ENCODE results near the gene ADAMTS12. TPM values are rescaled to one million over a fixed set of nuclear protein-coding genes. Genes with fewer than 3 reads are reported as not detected.

The ADAMTS12 gene
- total RNA-seq, 1 experiment from 2014 or later: 0.15 TPM

DNA sequence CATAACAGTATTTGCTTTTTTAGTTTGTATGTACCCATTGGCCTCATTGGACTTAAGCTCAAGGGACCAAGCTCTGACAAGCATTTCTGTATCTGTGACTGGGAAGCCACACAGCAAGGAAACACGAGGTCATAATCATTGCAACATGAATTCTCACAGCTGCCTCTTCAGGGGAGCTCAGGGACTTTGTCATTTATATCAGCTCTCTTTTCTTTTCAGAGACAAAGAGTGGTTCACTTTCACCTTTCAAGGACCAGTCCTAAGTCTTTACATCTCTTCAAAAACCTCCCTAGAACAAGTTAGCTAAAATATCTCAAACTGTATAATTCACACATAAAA is 58.6 kb downstream of the ADAMTS12 start:
- intact Hi-C loops (cut with micrococcal nuclease; ENCODE audit: unreplicated experiment) (no loop called here), in situ Hi-C loops (cut with HindIII; ENCODE audit: low pct_unique_long_range_greater_than_20kb, low sequenced_read_pairs) (no loop called here)
- no TSS peak for BruUV-seq (replicated peaks)
- TF ChIP-seq TCF7L2 (IDR thresholded peaks at IDR 0.05; ENCODE audit: low read depth, low read length) (no peak), SIN3A (IDR thresholded peaks at IDR 0.05; ENCODE audit: borderline replicate concordance, insufficient read depth, low read depth, low read length) (no peak), POLR2AphosphoS5 (IDR thresholded peaks at IDR 0.05; ENCODE audit: low read depth, low read length) (no peak)
- TF ChIP-seq, protein P1, sequence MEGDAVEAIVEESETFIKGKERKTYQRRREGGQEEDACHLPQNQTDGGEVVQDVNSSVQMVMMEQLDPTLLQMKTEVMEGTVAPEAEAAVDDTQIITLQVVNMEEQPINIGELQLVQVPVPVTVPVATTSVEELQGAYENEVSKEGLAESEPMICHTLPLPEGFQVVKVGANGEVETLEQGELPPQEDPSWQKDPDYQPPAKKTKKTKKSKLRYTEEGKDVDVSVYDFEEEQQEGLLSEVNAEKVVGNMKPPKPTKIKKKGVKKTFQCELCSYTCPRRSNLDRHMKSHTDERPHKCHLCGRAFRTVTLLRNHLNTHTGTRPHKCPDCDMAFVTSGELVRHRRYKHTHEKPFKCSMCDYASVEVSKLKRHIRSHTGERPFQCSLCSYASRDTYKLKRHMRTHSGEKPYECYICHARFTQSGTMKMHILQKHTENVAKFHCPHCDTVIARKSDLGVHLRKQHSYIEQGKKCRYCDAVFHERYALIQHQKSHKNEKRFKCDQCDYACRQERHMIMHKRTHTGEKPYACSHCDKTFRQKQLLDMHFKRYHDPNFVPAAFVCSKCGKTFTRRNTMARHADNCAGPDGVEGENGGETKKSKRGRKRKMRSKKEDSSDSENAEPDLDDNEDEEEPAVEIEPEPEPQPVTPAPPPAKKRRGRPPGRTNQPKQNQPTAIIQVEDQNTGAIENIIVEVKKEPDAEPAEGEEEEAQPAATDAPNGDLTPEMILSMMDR (IDR thresholded peaks at IDR 0.05): no peak
- TF ChIP-seq, protein P2, sequence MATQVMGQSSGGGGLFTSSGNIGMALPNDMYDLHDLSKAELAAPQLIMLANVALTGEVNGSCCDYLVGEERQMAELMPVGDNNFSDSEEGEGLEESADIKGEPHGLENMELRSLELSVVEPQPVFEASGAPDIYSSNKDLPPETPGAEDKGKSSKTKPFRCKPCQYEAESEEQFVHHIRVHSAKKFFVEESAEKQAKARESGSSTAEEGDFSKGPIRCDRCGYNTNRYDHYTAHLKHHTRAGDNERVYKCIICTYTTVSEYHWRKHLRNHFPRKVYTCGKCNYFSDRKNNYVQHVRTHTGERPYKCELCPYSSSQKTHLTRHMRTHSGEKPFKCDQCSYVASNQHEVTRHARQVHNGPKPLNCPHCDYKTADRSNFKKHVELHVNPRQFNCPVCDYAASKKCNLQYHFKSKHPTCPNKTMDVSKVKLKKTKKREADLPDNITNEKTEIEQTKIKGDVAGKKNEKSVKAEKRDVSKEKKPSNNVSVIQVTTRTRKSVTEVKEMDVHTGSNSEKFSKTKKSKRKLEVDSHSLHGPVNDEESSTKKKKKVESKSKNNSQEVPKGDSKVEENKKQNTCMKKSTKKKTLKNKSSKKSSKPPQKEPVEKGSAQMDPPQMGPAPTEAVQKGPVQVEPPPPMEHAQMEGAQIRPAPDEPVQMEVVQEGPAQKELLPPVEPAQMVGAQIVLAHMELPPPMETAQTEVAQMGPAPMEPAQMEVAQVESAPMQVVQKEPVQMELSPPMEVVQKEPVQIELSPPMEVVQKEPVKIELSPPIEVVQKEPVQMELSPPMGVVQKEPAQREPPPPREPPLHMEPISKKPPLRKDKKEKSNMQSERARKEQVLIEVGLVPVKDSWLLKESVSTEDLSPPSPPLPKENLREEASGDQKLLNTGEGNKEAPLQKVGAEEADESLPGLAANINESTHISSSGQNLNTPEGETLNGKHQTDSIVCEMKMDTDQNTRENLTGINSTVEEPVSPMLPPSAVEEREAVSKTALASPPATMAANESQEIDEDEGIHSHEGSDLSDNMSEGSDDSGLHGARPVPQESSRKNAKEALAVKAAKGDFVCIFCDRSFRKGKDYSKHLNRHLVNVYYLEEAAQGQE (IDR thresholded peaks at IDR 0.05; ENCODE audit: insufficient read depth in 1 of 2, low read depth in 2 of 2, low read length in 1 of 2): no peak
- no peaks in the 10 kb centered on the region for H3K9me3 ChIP-seq (ENCODE audit: control insufficient read depth, insufficient read depth, low read depth, low read length)
- no peak overlapping the region for H3K4me3 ChIP-seq (ENCODE audit: low read depth in 2 of 2, low read length in 2 of 2)
- ChIA-PET CTCF (no interaction called here), POLR2A (no interaction called here)
- H3K27ac ChIP-seq (ENCODE audit: low read length): no peak overlapping the region
- no peak for DNase-seq (ENCODE audit: low read depth, low spot score)
- no peaks in the 10 kb centered on the region; the same call in 1 of the 2 replicates for H3K27me3 ChIP-seq (ENCODE audit: control insufficient read depth, insufficient read depth, low read length)
- ATAC-seq: no peak
- no peaks in the 10 kb centered on the region for H3K36me3 ChIP-seq (ENCODE audit: control insufficient read depth, insufficient read depth, low read length)
- H3K4me1 ChIP-seq (ENCODE audit: control insufficient read depth, insufficient read depth, low read length): no peaks in the 10 kb centered on the region

DNA sequence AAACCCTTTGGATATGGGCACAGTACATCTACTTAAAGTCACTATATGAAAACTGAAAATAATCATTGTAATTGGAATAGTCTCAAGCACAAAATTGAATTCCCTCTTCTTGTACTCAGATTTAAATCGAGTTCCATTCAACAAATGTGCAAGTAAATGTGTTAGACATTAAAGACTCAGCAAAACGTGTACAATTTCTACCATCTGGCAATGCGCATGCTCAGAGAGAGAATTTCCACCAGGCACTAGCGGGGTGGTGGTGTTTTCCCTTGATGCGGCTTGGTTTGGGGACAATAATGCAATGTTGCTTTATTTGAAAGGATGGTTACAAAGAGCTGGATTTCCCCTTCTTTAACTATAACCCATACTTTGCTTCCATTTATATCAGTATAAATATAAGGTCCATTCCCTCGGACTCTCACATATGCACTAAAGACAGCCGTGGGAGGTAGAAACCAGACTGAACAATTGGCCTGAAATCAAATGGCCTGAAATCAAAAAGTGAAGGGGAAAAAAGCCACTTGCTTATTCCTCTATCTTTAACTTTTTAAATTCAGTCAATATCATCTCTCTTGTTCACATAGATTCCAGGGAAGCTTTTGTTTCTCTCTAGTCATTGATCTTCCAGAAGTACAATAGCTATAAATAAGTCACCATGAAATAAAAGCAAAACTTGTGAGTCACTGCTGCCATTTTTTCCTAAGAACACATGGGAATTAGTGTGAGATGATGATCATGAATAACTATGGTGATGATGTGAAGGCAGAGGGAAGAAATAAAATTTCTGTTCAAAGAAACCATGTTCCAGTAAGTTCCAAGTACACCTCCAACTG is 59.2 kb downstream of the ADAMTS12 start:
- no peak for DNase-seq (ENCODE audit: low read depth, low spot score)
- no peaks in the 10 kb centered on the region for H3K9me3 ChIP-seq (ENCODE audit: control insufficient read depth, insufficient read depth, low read depth, low read length)
- BruUV-seq (replicated peaks): no TSS peak
- POLR2A ChIA-PET: no interaction called here
- no peaks in the 10 kb centered on the region; the same call in 1 of the 2 replicates for H3K27me3 ChIP-seq (ENCODE audit: control insufficient read depth, insufficient read depth, low read length)
- no peak overlapping the region for H3K4me3 ChIP-seq (ENCODE audit: low read depth in 2 of 2, low read length in 2 of 2)
- CTCF ChIA-PET: no interaction called here
- no peaks in the 10 kb centered on the region for H3K36me3 ChIP-seq (ENCODE audit: control insufficient read depth, insufficient read depth, low read length)
- TF ChIP-seq, protein P1 (IDR thresholded peaks at IDR 0.05): no peak
- TF ChIP-seq, protein P2 (IDR thresholded peaks at IDR 0.05; ENCODE audit: insufficient read depth in 1 of 2, low read depth in 2 of 2, low read length in 1 of 2): no peak
- TF ChIP-seq TCF7L2 (IDR thresholded peaks at IDR 0.05; ENCODE audit: low read depth, low read length) (no peak), SIN3A (IDR thresholded peaks at IDR 0.05; ENCODE audit: borderline replicate concordance, insufficient read depth, low read depth, low read length) (no peak)
- intact Hi-C loops (cut with micrococcal nuclease; ENCODE audit: unreplicated experiment): no loop called here
- in situ Hi-C loops (cut with HindIII; ENCODE audit: low pct_unique_long_range_greater_than_20kb, low sequenced_read_pairs): no loop called here
- no peaks in the 10 kb centered on the region for H3K4me1 ChIP-seq (ENCODE audit: control insufficient read depth, insufficient read depth, low read length)
- no peak for ATAC-seq
- H3K27ac ChIP-seq (ENCODE audit: low read length): no peak overlapping the region
